Skin epidermis (tissue), 12 donors: ENCODE results near the gene YTHDF1.
"Not testable (repeated sequence)": the region's sequence is repeated elsewhere in the genome, so short reads cannot be mapped to it uniquely, and the experiment has no call there.

Experiments
- H3K27ac ChIP-seq, 21 experiments: fragments of 200-600 bp; sonication (generic) in 11 of 21; one replicate each; pipeline ENCODE4 v1.5.0; 2020; ENCODE audit warnings: mild to moderate bottlenecking in 3 of 21, inconsistent platforms in 2 of 21, moderate library complexity in 2 of 21
- H3K4me3 ChIP-seq, 7 experiments: fragments of 200-600 bp; sonication (generic) in 2 of 7; one replicate each; pipeline ENCODE4 v1.5.0; 2020; ENCODE audit warnings: inconsistent platforms in 2 of 7, mild to moderate bottlenecking in 2 of 7, moderate library complexity in 1 of 7

Gene YTHDF1

DNA sequence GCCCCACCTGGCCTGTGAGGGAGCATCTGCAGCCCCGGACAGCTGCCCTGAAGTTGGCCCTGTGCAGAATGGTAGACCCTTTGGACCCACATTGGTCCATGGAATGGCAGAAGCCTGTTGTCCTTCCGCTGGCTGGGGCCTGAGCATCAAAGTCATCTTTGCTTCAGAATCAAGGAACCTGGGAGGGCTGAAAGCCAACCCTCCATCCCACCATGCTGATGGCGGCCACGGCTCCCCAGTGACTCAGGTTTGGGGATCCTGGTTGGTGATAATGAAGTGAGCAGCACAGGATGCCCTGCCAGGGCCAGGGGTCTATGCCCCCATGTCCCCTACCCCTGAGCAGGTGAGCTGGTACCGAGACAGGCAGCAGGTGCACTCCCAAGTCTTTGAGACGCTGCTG lies 52.8 kb downstream of the YTHDF1 start:
- Histone ChIP-seq H3K4me3 (no peak overlapping the region), H3K27ac (no peak overlapping the region)

- no peak overlapping the region for H3K27ac ChIP-seq
- no peak overlapping the region for H3K4me3 ChIP-seq
Observed at GRCh38 chr20:63162206-63162795, 53.6 kb downstream of the YTHDF1 start.

GRCh38 chr20:63161176-63161651 lies 54.7 kb downstream of the YTHDF1 start:
- no peak overlapping the region for H3K4me3 ChIP-seq
- no peak overlapping the region for H3K27ac ChIP-seq

DNA sequence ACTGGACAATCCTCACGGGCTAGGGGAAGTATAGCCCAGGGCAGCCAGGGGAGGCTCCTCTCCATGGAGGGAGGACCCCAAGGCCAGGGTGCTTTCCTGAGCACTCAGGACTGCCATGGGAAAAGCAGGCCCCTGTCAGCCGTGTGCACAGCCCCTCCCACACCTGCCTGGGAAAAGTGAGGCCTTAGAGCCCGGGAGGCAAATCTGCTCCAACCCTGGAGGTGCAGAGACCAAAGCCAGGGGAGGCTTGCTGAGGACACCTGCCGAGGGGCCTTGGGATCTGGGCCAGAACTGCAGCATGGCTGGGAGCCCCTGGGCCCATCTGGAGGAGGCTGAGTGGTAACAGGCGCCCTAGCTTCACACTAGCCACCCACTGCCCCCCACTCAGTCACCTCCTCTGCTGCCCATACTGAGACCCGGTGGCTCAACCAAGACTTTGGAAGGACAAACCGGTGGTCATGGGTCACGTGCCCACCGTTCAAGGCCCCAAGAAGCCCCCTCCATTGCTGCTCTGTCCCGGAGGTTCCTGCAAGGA lies 55.2 kb downstream of the YTHDF1 start:
- Histone ChIP-seq H3K4me3 (no peak overlapping the region), H3K27ac (no peak overlapping the region)

DNA sequence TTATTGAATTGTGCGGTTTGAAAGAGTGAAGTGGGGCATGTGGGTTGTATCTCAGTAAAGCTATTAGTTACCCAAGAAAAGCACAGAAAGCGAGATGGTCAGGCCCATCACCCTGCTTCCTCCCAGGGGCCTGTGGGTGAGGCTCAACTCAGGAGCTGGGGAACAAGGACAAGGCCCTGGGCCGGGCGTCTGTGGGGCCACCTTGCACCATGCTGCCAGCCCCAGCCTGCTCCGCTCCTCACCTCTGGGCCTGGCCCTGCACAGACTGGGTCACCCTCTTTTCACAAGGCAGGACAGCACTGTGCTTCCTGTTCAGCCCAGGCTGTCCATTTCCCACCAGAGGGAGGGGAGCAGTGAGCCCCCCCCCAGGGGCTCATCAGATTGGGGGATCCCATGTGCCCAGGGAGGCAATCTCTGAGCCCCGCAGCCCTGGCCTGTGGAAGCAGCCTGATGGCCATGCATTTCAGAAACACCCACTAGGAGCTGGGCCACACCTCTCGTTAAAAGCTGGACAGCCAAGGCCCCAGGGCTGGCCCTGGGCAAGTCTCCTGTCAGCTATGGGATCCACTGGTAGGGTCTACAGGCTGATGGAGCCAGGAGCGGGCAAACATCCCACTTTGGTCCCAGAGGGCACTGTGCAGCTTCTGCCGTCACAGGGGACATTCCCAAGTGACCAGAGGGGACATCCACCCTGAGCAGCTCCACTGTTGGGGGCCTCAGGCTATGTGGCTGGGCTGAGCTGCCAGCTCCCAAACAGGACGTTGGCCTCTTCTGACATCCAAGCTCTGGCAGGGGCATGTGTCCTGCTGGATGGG lies 55.9 kb downstream of the YTHDF1 start:
- Histone ChIP-seq H3K4me3 (no peak overlapping the region), H3K27ac (no peak overlapping the region)

DNA sequence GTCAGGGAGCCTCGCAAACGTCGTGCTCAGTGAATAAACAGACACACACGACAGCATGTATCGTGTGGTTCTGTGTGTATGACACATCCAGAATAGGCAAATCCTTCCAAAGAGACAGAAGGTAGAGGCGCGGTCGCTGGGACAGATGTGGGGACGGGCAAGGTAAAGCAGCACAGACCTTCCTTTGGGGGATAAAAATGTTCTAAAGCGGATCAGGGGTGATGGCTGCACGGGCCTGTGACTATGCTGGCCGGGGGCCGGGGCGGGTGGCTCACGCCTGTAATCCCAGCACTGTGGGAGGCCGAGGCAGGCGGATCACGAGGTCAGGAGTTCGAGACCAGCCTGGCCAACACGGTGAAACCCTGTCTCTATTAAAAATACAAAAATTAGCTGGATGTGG lies 56.7 kb downstream of the YTHDF1 start:
- not testable (repeated sequence) for H3K27ac ChIP-seq, H3K4me3 ChIP-seq

DNA sequence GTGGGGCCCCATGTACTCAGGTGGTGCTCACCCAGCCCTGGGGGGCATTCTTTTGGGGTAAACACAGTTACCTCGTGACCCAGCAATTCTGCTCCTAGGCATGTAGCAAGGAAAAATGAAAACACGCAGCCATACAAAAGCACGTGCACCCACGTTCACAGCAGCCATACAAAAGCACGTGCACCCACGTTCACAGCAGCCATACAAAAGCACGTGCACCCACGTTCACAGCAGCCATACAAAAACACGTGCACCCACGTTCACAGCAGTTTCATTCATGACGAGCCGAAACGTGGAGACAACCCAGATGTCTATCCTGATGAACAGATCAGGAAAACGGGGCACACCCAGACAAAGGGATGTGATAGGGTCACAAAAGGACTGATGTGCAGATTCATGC lies 57.1 kb downstream of the YTHDF1 start:
- Histone ChIP-seq H3K27ac (no peak overlapping the region), H3K4me3 (no peak overlapping the region)

DNA sequence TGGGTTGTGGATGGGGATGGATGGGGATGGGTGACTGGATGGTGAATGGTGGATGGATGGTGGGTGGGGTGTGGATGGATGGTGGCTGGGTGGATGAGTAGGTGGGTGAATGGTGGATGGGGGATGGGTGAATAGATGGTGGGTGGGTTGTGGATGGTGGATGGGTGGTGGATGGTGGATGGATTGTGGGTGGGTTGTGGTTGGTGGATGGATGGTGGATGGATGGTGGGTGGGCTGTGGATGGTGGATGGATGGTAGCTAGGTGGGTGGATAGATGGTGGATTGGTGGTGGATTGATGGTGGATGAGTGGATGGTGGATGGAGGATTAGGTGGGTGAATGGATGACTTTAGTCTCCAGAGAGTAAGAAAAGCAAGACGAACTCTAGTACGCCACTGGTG lies 57.6 kb downstream of the YTHDF1 start:
- Histone ChIP-seq H3K27ac (no peak overlapping the region), H3K4me3 (no peak overlapping the region)

DNA sequence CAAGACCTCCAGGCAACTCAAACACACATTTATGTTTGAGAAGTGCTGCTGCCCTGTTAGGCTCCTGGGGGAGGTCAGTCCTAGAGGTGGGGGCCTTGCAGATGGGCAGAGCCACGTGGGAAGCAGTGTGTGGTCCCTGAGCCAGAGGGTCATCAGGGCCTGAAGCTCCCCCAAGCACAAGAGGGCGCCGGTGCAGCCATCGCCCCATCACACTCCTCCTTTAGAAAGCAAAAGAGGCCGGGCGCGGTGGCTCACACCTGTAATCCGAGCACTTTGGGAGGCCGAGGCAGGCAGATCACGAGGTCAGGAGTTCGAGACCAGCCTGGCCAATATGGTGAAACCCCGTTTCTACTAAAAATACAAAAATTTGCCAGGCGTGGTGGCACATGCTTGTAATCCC lies 58.5 kb downstream of the YTHDF1 start:
- not testable (repeated sequence) for H3K27ac ChIP-seq

DNA sequence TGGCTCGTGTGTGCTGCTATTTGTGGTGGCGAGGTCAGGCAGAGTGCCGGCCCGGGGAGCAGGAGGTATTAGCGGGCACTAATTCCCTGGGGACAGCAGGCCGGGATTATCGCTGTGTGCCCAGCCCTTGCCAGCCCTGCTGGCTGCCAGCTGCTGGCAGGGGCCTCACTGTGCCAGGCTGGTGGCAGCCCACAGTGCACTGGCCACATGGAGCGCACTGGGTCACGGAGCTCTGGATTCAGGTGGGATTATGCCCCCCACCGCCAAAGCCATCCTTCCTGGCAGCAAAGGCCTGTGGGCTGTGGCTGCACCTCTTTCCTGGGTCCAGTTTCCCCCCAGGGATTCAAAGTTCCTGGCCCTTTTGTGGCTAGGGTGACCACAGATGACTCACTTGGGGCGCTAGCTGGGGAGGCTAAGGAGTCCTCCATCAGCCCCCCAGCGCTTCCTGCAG lies 59.7 kb downstream of the YTHDF1 start:
- H3K27ac ChIP-seq = no peak overlapping the region
- no peak overlapping the region for H3K4me3 ChIP-seq

More for the DNA sequence above, 58.5 kb downstream of the YTHDF1 start:
- not testable (repeated sequence) for H3K4me3 ChIP-seq

DNA sequence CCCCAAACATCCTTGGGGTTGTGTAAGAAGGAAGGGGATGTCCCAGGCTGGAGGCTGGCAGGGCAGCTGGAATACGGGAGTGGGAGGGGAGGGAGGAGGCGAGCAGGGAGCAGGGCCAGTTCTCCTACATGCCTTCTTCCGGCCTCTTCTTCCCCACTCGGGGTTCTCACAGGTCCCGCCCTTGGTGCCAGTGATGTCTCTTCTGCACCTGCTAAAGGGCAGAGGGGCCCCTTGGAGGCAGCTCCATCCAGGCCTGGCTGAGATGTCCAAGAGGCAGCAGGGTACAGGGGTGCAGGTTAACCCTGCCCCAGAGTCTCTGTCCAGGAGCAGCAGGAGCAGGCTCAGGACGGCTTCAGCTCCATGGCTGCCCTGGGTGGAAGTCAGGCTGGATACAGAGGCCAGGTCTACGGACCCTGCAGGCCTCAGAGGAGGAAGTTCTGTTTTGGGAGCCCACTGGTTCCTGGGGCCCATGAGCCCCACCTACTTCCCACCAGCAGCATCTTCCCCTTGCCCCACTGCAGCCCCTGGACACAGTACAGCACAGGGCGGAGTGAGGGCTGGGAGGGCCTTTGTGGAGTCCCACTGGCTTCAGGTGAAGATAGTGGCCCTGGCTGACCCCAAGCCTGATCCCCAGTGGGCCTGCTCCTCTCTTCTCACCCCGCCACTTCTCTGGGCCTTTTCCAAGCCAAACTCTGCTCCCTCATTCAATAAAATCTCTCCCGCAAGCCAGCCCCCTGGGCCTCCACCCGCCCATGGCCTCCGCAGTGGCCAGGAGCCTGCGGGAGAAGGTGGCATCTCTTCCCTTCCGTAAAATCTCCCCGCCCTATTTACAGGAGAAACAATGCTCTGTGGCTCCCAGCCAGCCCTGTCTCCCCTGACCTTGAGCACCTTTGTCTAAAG lies 60.4 kb downstream of the YTHDF1 start:
- H3K27ac ChIP-seq = no peak overlapping the region
- no peak overlapping the region for H3K4me3 ChIP-seq

GRCh38 chr20:63154395-63154794 lies 61.5 kb downstream of the YTHDF1 start:
- Histone ChIP-seq H3K27ac (no peak overlapping the region), H3K4me3 (no peak overlapping the region)

GRCh38 chr20:63153254-63154221 lies 62.4 kb downstream of the YTHDF1 start:
- Histone ChIP-seq H3K27ac (no peak overlapping the region), H3K4me3 (no peak overlapping the region)

GRCh38 chr20:63152322-63153253 lies 63.3 kb downstream of the YTHDF1 start:
- Histone ChIP-seq H3K4me3 (no peak overlapping the region), H3K27ac (no peak overlapping the region)

DNA sequence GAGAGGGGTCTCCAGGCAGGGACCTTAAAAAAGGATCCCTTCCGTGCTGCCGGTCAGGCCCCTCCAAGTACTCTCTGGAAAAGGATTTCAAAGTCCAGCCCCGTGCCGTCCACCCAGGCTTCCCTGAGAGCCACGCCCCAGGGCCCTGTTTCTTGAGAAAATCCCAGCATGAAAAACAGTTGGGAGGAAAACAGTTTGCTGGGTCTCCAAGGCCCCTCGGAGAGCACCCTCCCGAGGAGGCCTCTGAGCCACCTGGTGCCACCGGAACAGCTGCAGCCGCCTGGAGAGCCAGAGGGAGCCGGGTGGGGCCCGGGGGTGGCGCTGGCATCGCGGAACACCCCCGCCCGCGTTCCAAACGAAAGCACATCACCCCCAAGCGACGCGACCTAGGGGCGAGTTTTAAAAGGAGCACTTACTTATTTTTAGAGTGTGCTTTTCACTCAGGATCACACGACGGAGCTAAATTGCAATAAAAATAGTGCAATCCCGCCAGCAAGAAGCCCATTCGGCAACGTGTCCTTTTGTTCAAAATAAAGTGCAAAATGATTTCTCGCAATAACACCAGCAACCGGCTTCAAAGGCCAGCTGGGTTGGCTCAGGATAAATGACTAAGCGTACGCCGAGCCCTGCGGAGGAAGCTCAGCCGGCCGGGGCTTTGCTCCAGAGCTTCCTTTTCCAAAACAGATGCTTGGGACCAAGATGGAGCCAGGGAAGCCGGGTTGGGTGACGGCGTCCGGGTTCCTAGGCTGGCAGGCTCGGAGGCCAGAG lies 64.2 kb downstream of the YTHDF1 start:
- no peak overlapping the region for H3K4me3 ChIP-seq
- H3K27ac ChIP-seq = no peak overlapping the region

DNA sequence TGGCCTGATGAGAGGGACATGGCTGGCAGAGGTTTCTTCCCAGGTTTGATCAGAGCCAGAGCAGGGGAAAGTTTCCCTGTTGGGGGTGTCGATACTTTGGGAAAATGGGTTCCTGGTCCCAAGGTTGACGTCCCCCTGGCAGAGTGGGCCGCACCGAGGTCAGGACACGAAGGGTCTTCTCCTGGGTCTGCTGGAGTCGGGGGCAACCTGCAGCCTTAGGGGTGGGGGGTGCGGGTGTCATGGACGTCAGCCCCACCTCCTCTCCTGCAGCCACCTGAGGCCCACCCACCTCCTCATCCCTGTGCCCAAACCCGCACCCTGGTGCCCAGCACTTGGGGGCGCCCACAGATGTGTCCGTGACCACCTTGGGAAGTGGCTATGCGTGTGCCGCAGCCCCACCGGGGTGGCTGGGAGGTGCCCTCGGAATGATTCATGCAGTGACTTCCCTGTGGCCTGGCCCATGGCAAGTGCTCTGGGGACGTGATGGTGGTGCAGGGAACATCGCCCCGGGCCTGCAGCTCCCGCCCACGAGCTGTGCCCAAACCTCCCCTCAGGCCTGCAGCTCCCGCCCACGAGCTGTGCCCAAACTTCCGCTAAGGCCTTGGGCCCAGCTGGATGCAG lies 64.9 kb downstream of the YTHDF1 start:
- no peak overlapping the region for H3K27ac ChIP-seq
- H3K4me3 ChIP-seq = no peak overlapping the region

GRCh38 chr20:63150391-63150898 lies 65.5 kb downstream of the YTHDF1 start:
- Histone ChIP-seq H3K27ac (no peak overlapping the region), H3K4me3 (no peak overlapping the region)
